CD14-positive monocyte (primary cell): ENCODE measurements around the gene RASSF5. TPM values are rescaled to one million over a fixed set of nuclear protein-coding genes. Genes with fewer than 3 reads are reported as not detected.

Experiments
- DNase-seq, 3 donors: peaks; one replicate each; pipeline ENCODE4 v3.0.0-alpha.2; 2011 to 2022
- H2AFZ ChIP-seq: 2 replicates; pipeline ENCODE4 v1.6.0; 2012; ENCODE audit warnings: mild to moderate bottlenecking, low read depth, low read length, inconsistent platforms; ENCODE audit not compliant: insufficient read depth, poor library complexity, severe bottlenecking
- H3K27ac ChIP-seq, 2 donors: 1 replicate in 1 of 2; 2 replicates in 1 of 2; pipeline ENCODE4 v1.5.1; 2012 to 2013; ENCODE audit warnings: low read length in 2 of 2, control low read depth in 1 of 2, inconsistent platforms in 1 of 2, low read depth in 1 of 2, mild to moderate bottlenecking in 1 of 2
- H3K27me3 ChIP-seq, 2 donors: one replicate each; pipeline versions ENCODE4 v1.6.0 to v1.6.1; 2011 to 2013; ENCODE audit warnings: low read length in 2 of 2; ENCODE audit not compliant: control insufficient read depth in 2 of 2, insufficient read depth in 2 of 2
- H3K36me3 ChIP-seq, 2 donors: replicated peaks in 1 of 2; 1 replicate in 1 of 2; 2 replicates in 1 of 2; pipeline versions ENCODE4 v1.5.1 to v1.6.1; 2012 to 2013; ENCODE audit warnings: low read length in 2 of 2, control low read depth in 1 of 2, inconsistent platforms in 1 of 2, mild to moderate bottlenecking in 1 of 2; ENCODE audit not compliant: insufficient read depth in 2 of 2, control insufficient read depth in 1 of 2
- H3K4me1 ChIP-seq, 2 donors: 1 replicate in 1 of 2; 2 replicates in 1 of 2; pipeline versions ENCODE4 v1.5.1 to v1.6.1; 2012 to 2013; ENCODE audit warnings: low read length in 2 of 2, control low read depth in 1 of 2, inconsistent platforms in 1 of 2, mild to moderate bottlenecking in 1 of 2, moderate library complexity in 1 of 2; ENCODE audit not compliant: insufficient read depth in 2 of 2, control insufficient read depth in 1 of 2
- H3K4me2 ChIP-seq: replicated peaks from 2 replicates; pipeline ENCODE3; 2012; ENCODE audit warnings: low read length, moderate library complexity, mild to moderate bottlenecking; ENCODE audit not compliant: poor library complexity, severe bottlenecking; ENCODE audit errors: extremely low read depth
- H3K4me3 ChIP-seq, 3 experiments: fragments of 200-600 bp in 1 of 3; sonication (generic) in 1 of 3; replicated peaks in 1 of 3; 1 replicate in 2 of 3; 2 replicates in 1 of 3; pipeline ENCODE4 v1.5.1; 2011 to 2013; ENCODE audit warnings: low read length in 3 of 3, mild to moderate bottlenecking in 3 of 3, control low read depth in 2 of 3, low read depth in 2 of 3, inconsistent platforms in 1 of 3, moderate library complexity in 1 of 3
- H3K79me2 ChIP-seq: 2 replicates; pipeline ENCODE4 v1.6.0; 2012; ENCODE audit warnings: mild to moderate bottlenecking, control low read depth, inconsistent platforms, low read length, moderate library complexity; ENCODE audit not compliant: insufficient read depth
- H3K9ac ChIP-seq: 2 replicates; pipeline ENCODE4 v1.6.0; 2017; ENCODE audit warnings: low read length, mild to moderate bottlenecking; ENCODE audit not compliant: insufficient read depth, poor library complexity, severe bottlenecking
- H3K9me3 ChIP-seq, 2 donors: replicated peaks in 1 of 2; 1 replicate in 1 of 2; 2 replicates in 1 of 2; pipeline versions ENCODE4 v1.5.1 to v1.6.1; 2012 to 2013; ENCODE audit warnings: low read length in 2 of 2, control low read depth in 1 of 2; ENCODE audit not compliant: control insufficient read depth in 1 of 2, insufficient read depth in 1 of 2
- H4K20me1 ChIP-seq: 2 replicates; pipeline ENCODE4 v1.6.0; 2012; ENCODE audit warnings: mild to moderate bottlenecking, low read length, control low read depth, moderate library complexity; ENCODE audit not compliant: insufficient read depth
- H3K27ac Mint-ChIP-seq, 7 donors: one replicate each; pipeline ENCODE4 v1.8.0; 2020; ENCODE audit warnings: mild to moderate bottlenecking in 7 of 7, mixed read lengths in 7 of 7, moderate library complexity in 6 of 7, inconsistent platforms in 2 of 7
- H3K27me3 Mint-ChIP-seq, 3 donors: one replicate each; pipeline ENCODE4 v1.8.0; 2021 to 2022; ENCODE audit warnings: low read depth in 3 of 3, mild to moderate bottlenecking in 3 of 3, mixed read lengths in 3 of 3, moderate library complexity in 3 of 3, inconsistent platforms in 1 of 3
- H3K36me3 Mint-ChIP-seq, 2 donors: one replicate each; pipeline ENCODE4 v1.8.0; 2020; ENCODE audit warnings: mixed read lengths in 2 of 2, inconsistent platforms in 1 of 2, mild to moderate bottlenecking in 1 of 2
- H3K4me1 Mint-ChIP-seq: one replicate; pipeline ENCODE4 v1.8.0; 2020; ENCODE audit warnings: mild to moderate bottlenecking, mixed read lengths
- H3K4me3 Mint-ChIP-seq, 2 donors: one replicate each; pipeline ENCODE4 v1.8.0; 2020; ENCODE audit warnings: mild to moderate bottlenecking in 2 of 2, mixed read lengths in 2 of 2, moderate library complexity in 1 of 2
- H3K9me3 Mint-ChIP-seq, 7 donors: one replicate each; pipeline ENCODE4 v1.8.0; 2020 to 2022; ENCODE audit warnings: mixed read lengths in 7 of 7, mild to moderate bottlenecking in 6 of 7, moderate library complexity in 6 of 7, inconsistent platforms in 2 of 7
- CTCF ChIP-seq: fragments of 200-600 bp; IDR thresholded peaks from one replicate; pipeline ENCODE4 v1.8.0; 2022; ENCODE audit warnings: antibody characterized with exemption, mild to moderate bottlenecking
- WGBS: methylation state at CpG from one replicate; pipeline ENCODE4 v1.1.5; 2013; ENCODE audit warnings: missing lambda C conversion rate; ENCODE audit not compliant: insufficient coverage; 5-methylcytosine and 5-hydroxymethylcytosine counted together
- intact Hi-C, 2 donors: fragments of 100-400 bp; cut with micrococcal nuclease; formaldehyde crosslinking; loops; one replicate each; pipeline versions ENCODE4 v1.15.0 to v1.15.1; 2023
- polyA plus RNA-seq, 3 donors: library from polyadenylated mRNA; depleted of rRNA in 1 of 3; unstranded in 2 of 3; stranded (reverse) in 1 of 3; fragments of 300-500 nt in 2 of 3; fragments of >200 nt in 1 of 3; fragmentation: Illumina TruSeq in 2 of 3; gene quantifications; 1 replicate in 2 of 3; 2 replicates in 1 of 3; pipeline ENCODE4 v1.2.3, GENCODE V29; 2012 to 2021

RASSF5 gene
- polyA plus RNA-seq, 3 donors, result 81.6 to 129 (median 127) TPM

- peaks cover 5 to 21% of the 10 kb centered on the region in 2 donors for H3K27me3 ChIP-seq
- peaks cover 48% of the 10 kb centered on the region for H3K4me1 Mint-ChIP-seq
- H3K9me3 ChIP-seq, result no peaks in the 10 kb centered on the region
- no peak overlapping the region for H3K4me3 ChIP-seq
- DNase-seq, result no peak
- H3K36me3 ChIP-seq, result peaks cover 13 to 23% of the 10 kb centered on the region in 2 donors
- no CpG with 5 or more reads among the region's 1 CpG for WGBS
- no peak overlapping the region for H3K9ac ChIP-seq
- peaks cover 23 to 31% (median 24%) of the 10 kb centered on the region in 3 donors for H3K27me3 Mint-ChIP-seq
- H3K4me1 ChIP-seq, result peaks cover 30 to 54% of the 10 kb centered on the region in 2 donors
- no peaks in the 10 kb centered on the region for H4K20me1 ChIP-seq
- no peak for TF ChIP-seq CTCF
- no peak overlapping the region for H2AFZ ChIP-seq
- no peak overlapping the region for H3K4me2 ChIP-seq
- no peak overlapping the region for H3K27ac Mint-ChIP-seq
- no peaks in the 10 kb centered on the region for H3K79me2 ChIP-seq
- intact Hi-C loops, result no loop called here
- no peak overlapping the region for H3K27ac ChIP-seq
- H3K36me3 Mint-ChIP-seq, result peaks cover 15 to 31% of the 10 kb centered on the region in 2 donors
- H3K4me3 Mint-ChIP-seq, result no peak overlapping the region
- H3K9me3 Mint-ChIP-seq, result peaks cover 0 to 4% (median 0%) of the 10 kb centered on the region in 7 donors
These were observed 4.5 kb upstream of the RASSF5 start for GRCh38 chr1:206502812-206503211.

GRCh38 chr1:206503591-206504362, 3.6 kb upstream of the RASSF5 start:
- Mint-ChIP-seq H3K27me3 (peaks cover 32 to 41% (median 33%) of the 10 kb centered on the region in 3 donors), H3K36me3 (peaks cover 10 to 25% of the 10 kb centered on the region in 2 donors), H3K4me1 (peaks cover 57% of the 10 kb centered on the region), H3K4me3 (peak overlapping the region; percentile 5 to 76), H3K27ac (peak overlapping the region; percentile 74 to 95 (median 83)), H3K9me3 (peaks cover 0 to 8% (median 4%) of the 10 kb centered on the region in 7 donors)
- Histone ChIP-seq H3K4me1 (peaks cover 37 to 63% of the 10 kb centered on the region in 2 donors), H3K4me3 (peak overlapping the region in 1 of 3 experiments; percentile 31), H3K9ac (no peak overlapping the region), H3K27me3 (peaks cover 15 to 30% of the 10 kb centered on the region in 2 donors), H2AFZ (peak overlapping the region; percentile 19), H3K9me3 (no peaks in the 10 kb centered on the region), H3K36me3 (peaks cover 5 to 13% of the 10 kb centered on the region in 2 donors), H3K4me2 (peak overlapping the region; percentile 50), H3K27ac (peak overlapping the region in 1 of 2 donors; percentile 48), H3K79me2 (no peaks in the 10 kb centered on the region), H4K20me1 (no peaks in the 10 kb centered on the region)
- intact Hi-C loops, result loop anchor here in 1 of 2 donors (2.0 kb wide), 2 partner anchors 35 to 75 kb away; no protein-coding TSS in a partner anchor
- TF ChIP-seq CTCF, result no peak
- 50% methylated on average over 2 of the region's 8 CpGs for WGBS
- DNase-seq, result peak; percentile 91 to 99 (median 92)
